DND-41 (cell line): Measurements from ENCODE around the gene PUSL1.

ENCODE experiments used
- ATAC-seq: fragments of 200-7000 bp; cut with Tn5 transposase; 3 replicates; pipeline ENCODE4 v1.9.1; 2021; ENCODE audit warnings: low read depth; ENCODE audit not compliant: insufficient read depth
- DNase-seq: peaks from one replicate; pipeline ENCODE4 v3.0.0-alpha.2; 2020
- H2AFZ ChIP-seq: 2 replicates; pipeline ENCODE4 v1.6.0; 2012; ENCODE audit warnings: low read depth, low read length
- H3K27ac ChIP-seq: 2 replicates; pipeline ENCODE4 v1.5.1; 2012; ENCODE audit warnings: low read length, inconsistent platforms
- H3K27me3 ChIP-seq: fragments of 200-600 bp; sonication (generic); 2 replicates; pipeline ENCODE4 v1.6.0; 2012; ENCODE audit warnings: low read length, mild to moderate bottlenecking, inconsistent platforms; ENCODE audit not compliant: insufficient read depth, poor library complexity
- H3K36me3 ChIP-seq: 2 replicates; pipeline ENCODE4 v1.5.1; 2012; ENCODE audit warnings: low read length, inconsistent platforms; ENCODE audit not compliant: insufficient read depth
- H3K4me1 ChIP-seq: 2 replicates; pipeline ENCODE4 v1.5.1; 2012; ENCODE audit warnings: mild to moderate bottlenecking, low read length; ENCODE audit not compliant: insufficient read depth
- H3K4me2 ChIP-seq: 2 replicates; pipeline ENCODE4 v1.6.0; 2012; ENCODE audit warnings: mild to moderate bottlenecking, moderate library complexity, low read length, inconsistent platforms; ENCODE audit not compliant: insufficient read depth
- H3K4me3 ChIP-seq, 2 experiments: fragments of 200-600 bp in 1 of 2; shearing (Covaris generic) in 1 of 2; 2 replicates each; pipeline ENCODE4 v1.5.1; 2012 to 2016; ENCODE audit warnings: inconsistent platforms in 2 of 2, low read length in 2 of 2, mild to moderate bottlenecking in 2 of 2, low read depth in 1 of 2, moderate library complexity in 1 of 2
- H3K79me2 ChIP-seq: 2 replicates; pipeline ENCODE4 v1.6.0; 2012; ENCODE audit warnings: low read length, inconsistent platforms; ENCODE audit not compliant: insufficient read depth
- H3K9ac ChIP-seq: 2 replicates; pipeline ENCODE4 v1.6.0; 2012; ENCODE audit warnings: low read depth, mild to moderate bottlenecking, inconsistent platforms, low read length, moderate library complexity
- H3K9me3 ChIP-seq: 2 replicates; pipeline ENCODE4 v1.5.1; 2012; ENCODE audit warnings: low read length, moderate library complexity, mild to moderate bottlenecking, inconsistent platforms; ENCODE audit not compliant: insufficient read depth, severe bottlenecking
- H4K20me1 ChIP-seq: 2 replicates; pipeline ENCODE4 v1.6.0; 2012; ENCODE audit warnings: low read length; ENCODE audit not compliant: insufficient read depth
- EZH2 ChIP-seq: IDR thresholded peaks from 3 replicates; pipeline ENCODE4 v1.6.1; 2012; ENCODE audit warnings: borderline replicate concordance, low read depth, mild to moderate bottlenecking, moderate library complexity, low read length, inconsistent platforms; ENCODE audit not compliant: severe bottlenecking
- TF ChIP-seq, protein P1 (sequence below): IDR thresholded peaks from 2 replicates; pipeline ENCODE4 v1.5.1; 2012; ENCODE audit warnings: borderline replicate concordance, low read length, moderate library complexity, mild to moderate bottlenecking; ENCODE audit not compliant: poor library complexity, severe bottlenecking; ENCODE audit errors: extremely low read depth

The PUSL1 gene

DNA sequence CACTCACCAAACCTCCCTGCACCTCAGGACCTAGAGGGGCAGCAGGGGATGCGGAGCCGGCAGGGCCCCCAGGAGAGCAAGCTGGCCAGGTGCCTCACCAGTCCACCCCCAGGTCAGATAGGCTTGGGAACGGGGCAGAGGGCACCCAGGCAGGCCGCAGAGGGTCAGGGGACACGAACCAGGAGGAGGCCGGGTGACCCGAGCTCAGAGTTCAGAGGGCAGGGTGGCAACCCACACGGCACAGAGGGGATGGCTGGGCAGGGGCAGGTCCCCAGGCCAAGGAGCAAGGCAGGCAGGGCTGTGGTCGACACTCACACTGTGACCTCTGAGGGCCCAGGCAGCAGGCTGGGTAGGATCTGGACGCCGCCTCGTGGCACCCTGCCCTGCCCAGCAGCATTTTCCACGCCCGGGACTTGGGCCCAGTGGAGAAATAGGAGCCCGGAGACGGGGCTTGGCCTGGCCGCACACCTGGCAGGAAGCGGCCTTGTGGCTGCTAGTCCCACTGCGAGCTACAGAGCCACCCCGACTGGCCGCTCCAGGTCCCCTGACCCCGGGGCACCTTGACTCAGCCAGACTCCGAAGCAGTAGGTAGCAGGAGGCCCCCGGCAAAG lies 35.5 kb downstream of the PUSL1 start:
- H3K4me1 ChIP-seq = peaks cover 28% of the 10 kb centered on the region
- H3K9me3 ChIP-seq = no peaks in the 10 kb centered on the region
- H3K4me2 ChIP-seq = no peak overlapping the region
- peaks cover 79% of the 10 kb centered on the region for H4K20me1 ChIP-seq
- no peaks in the 10 kb centered on the region for H3K27me3 ChIP-seq
- no peak overlapping the region for H2AFZ ChIP-seq
- H3K36me3 ChIP-seq = peaks cover 25% of the 10 kb centered on the region
- H3K9ac ChIP-seq = no peak overlapping the region
- H3K79me2 ChIP-seq = peaks cover 53% of the 10 kb centered on the region
- TF ChIP-seq, protein P1, sequence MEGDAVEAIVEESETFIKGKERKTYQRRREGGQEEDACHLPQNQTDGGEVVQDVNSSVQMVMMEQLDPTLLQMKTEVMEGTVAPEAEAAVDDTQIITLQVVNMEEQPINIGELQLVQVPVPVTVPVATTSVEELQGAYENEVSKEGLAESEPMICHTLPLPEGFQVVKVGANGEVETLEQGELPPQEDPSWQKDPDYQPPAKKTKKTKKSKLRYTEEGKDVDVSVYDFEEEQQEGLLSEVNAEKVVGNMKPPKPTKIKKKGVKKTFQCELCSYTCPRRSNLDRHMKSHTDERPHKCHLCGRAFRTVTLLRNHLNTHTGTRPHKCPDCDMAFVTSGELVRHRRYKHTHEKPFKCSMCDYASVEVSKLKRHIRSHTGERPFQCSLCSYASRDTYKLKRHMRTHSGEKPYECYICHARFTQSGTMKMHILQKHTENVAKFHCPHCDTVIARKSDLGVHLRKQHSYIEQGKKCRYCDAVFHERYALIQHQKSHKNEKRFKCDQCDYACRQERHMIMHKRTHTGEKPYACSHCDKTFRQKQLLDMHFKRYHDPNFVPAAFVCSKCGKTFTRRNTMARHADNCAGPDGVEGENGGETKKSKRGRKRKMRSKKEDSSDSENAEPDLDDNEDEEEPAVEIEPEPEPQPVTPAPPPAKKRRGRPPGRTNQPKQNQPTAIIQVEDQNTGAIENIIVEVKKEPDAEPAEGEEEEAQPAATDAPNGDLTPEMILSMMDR = no peak
- no peak overlapping the region for H3K27ac ChIP-seq
- no peak overlapping the region for H3K4me3 ChIP-seq
- DNase-seq (no peak), ATAC-seq (no peak)

DNA sequence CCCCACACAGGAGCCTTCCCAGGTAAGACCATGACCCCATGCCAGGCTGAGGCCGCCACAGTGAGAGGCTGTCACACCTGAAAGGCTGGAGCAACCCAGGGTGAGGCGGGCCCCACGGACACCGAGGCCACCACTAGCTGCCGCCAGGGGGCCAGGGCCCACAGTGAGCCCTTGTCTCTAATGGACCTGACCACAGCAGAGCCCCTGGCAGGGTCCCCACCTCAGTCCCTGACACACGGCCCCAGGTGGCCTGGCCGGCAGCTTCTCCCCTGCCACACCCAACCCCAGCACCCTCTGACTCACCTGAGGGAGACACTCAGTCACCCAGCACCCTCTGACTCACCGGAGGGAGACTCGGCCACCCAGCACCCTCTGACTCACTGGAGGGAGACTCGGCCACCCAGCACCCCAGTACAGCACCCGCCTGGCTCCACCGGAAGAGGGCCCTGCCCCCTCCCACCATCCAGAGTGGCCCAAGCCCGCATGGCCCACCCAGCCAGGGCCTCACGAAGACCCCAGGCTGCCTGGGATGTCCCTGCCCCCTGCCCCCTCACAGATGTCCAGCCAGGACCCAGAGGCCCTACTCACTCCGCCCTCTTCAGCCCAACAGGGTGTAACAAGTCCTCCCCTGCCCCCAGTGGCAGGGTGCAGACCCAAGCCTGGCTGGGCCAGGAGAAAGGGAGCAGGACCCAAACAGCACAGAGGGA lies 36.4 kb downstream of the PUSL1 start:
- no peak for ATAC-seq
- TF ChIP-seq EZH2 = no peak
- TF ChIP-seq, protein P1 = no peak
- no peak overlapping the region for H3K27ac ChIP-seq
- H4K20me1 ChIP-seq = peaks cover 79% of the 10 kb centered on the region
- no peak for DNase-seq
- H3K4me1 ChIP-seq = peaks cover 28% of the 10 kb centered on the region
- no peaks in the 10 kb centered on the region for H3K27me3 ChIP-seq
- H3K4me3 ChIP-seq = no peak overlapping the region
- H3K36me3 ChIP-seq = peaks cover 21% of the 10 kb centered on the region
- H3K9me3 ChIP-seq = no peaks in the 10 kb centered on the region
- H3K4me2 ChIP-seq = no peak overlapping the region
- H2AFZ ChIP-seq = no peak overlapping the region
- H3K9ac ChIP-seq = no peak overlapping the region
- H3K79me2 ChIP-seq = peaks cover 53% of the 10 kb centered on the region

DNA sequence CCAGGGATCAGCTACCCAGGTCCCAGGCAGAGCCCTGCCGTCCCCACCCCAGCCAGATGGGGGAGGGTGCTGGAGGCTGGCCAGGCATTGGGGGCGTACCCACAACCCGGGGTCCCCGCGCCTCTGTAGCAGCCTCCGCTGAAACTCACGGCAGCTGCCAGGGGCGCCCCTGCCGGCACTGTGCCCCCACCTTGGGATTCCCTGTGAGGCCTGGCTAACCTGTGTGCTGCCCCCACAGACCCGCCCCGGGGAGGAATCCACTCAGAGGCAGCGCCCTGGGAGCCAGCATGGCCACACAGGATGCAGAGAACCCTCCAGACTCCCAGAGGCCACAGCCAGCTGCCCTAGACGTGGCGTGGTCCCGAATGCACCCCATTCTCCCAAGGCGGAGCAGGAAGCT lies 37.0 kb downstream of the PUSL1 start:
- no peak for ATAC-seq
- Histone ChIP-seq H3K9me3 (no peaks in the 10 kb centered on the region), H3K36me3 (peaks cover 18% of the 10 kb centered on the region), H3K4me2 (no peak overlapping the region), H4K20me1 (peaks cover 79% of the 10 kb centered on the region), H3K27me3 (no peaks in the 10 kb centered on the region), H2AFZ (no peak overlapping the region), H3K79me2 (peaks cover 53% of the 10 kb centered on the region), H3K27ac (no peak overlapping the region), H3K4me1 (peaks cover 28% of the 10 kb centered on the region), H3K9ac (no peak overlapping the region), H3K4me3 (no peak overlapping the region)
- TF ChIP-seq EZH2 = no peak
- TF ChIP-seq, protein P1 = no peak
- no peak for DNase-seq
